Spleen (tissue), 7 donors: ENCODE results near the gene LCE5A.

Experiments
- POLR2A ChIP-seq, 3 donors: fragments of 450-650 bp; IDR thresholded peaks; one replicate each; pipeline ENCODE4 v1.5.1; 2017; ENCODE audit warnings: antibody characterized with exemption in 3 of 3, mild to moderate bottlenecking in 1 of 3
- POLR2AphosphoS5 ChIP-seq, 3 donors: sonication (generic); formaldehyde crosslinking; IDR thresholded peaks; one replicate each; pipeline ENCODE4 v1.5.1; 2017; ENCODE audit warnings: antibody characterized with exemption in 3 of 3
- TF ChIP-seq, protein P1 (sequence below), 11 experiments: fragments of 200-600 bp in 7 of 11; fragments of 450-650 bp in 4 of 11; sonication (generic) in 4 of 11; IDR thresholded peaks in 8 of 11; conservative IDR thresholded peaks in 3 of 11; 1 replicate in 7 of 11; 2 replicates in 4 of 11; pipeline versions ENCODE4 v1.4.0 to v1.8.0; 2016 to 2021; ENCODE audit warnings: antibody characterized with exemption in 11 of 11, inconsistent platforms in 4 of 11, mild to moderate bottlenecking in 1 of 11
- donor health status: DM: no; HTN: no; CAD: no; lungs with moderate emphysema.
- donor health status: DM: no; HTN: no; CAD: no.
- donor health status: DM: no; HTN: no; CAD: no.

DNA sequence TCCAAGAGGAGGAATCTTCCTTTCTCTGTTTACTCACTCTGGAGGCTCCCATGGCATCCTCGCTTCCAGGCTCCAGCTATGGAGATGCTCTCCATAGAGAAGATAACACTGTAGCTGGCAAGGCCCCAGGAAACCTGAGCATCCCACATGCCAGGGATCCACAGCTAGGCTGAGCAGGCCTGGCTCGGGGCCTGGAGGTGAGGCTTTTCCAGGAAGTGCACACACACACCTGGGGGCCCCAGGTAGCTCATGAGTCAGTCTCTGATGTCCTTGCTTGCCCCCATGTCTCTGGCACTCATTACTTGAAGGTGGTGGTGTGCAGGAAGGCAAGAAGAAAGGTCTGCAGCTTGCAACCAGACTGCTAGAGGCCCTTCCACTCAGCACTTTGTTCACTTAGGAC, 5.5 kb upstream of the LCE5A start:
- TF ChIP-seq POLR2A (IDR thresholded peaks at IDR 0.05) (no peak), POLR2AphosphoS5 (IDR thresholded peaks at IDR 0.05) (no peak)
- TF ChIP-seq, protein P1, sequence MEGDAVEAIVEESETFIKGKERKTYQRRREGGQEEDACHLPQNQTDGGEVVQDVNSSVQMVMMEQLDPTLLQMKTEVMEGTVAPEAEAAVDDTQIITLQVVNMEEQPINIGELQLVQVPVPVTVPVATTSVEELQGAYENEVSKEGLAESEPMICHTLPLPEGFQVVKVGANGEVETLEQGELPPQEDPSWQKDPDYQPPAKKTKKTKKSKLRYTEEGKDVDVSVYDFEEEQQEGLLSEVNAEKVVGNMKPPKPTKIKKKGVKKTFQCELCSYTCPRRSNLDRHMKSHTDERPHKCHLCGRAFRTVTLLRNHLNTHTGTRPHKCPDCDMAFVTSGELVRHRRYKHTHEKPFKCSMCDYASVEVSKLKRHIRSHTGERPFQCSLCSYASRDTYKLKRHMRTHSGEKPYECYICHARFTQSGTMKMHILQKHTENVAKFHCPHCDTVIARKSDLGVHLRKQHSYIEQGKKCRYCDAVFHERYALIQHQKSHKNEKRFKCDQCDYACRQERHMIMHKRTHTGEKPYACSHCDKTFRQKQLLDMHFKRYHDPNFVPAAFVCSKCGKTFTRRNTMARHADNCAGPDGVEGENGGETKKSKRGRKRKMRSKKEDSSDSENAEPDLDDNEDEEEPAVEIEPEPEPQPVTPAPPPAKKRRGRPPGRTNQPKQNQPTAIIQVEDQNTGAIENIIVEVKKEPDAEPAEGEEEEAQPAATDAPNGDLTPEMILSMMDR (IDR thresholded peaks at IDR 0.05 in 8 of 11, conservative IDR thresholded peaks at IDR 0.05 in 3 of 11) = no peak
